Caco-2 (cell line): Measurements from ENCODE around the gene C22orf39. TPM values are rescaled to one million over a fixed set of nuclear protein-coding genes. Genes with fewer than 3 reads are reported as not detected.

Source experiments
- BruUV-seq: library from RNA; stranded (reverse); fragments of 400-500 nt; replicated peaks from 2 replicates; lab custom pipeline; 2021; lab: Mats Ljungman, UMichigan
- CTCF ChIA-PET: fragments of 300-600 bp; sonication (Branson Sonifier 250); formaldehyde crosslinking; loops from one replicate; lab custom pipeline; 2022; ENCODE audit warnings: antibody characterized with exemption; lab: Charles Lee
- POLR2A ChIA-PET: fragments of 300-600 bp; sonication (Branson Sonifier 250); formaldehyde crosslinking; loops from one replicate; lab custom pipeline; 2022; ENCODE audit warnings: antibody characterized with exemption; lab: Charles Lee
- DNase-seq, 2 experiments: peaks; one replicate each; pipeline versions ENCODE4 v3.0.0 to v3.0.0-alpha.2; 2020 to 2022
- H3K27me3 ChIP-seq: replicated peaks from 2 replicates; pipeline ENCODE4 v1.6.0; 2011; ENCODE audit warnings: low read length; ENCODE audit not compliant: control insufficient read depth, insufficient read depth
- H3K36me3 ChIP-seq: 2 replicates; pipeline ENCODE4 v1.5.1; 2011; ENCODE audit warnings: low read length; ENCODE audit not compliant: control insufficient read depth, insufficient read depth
- H3K4me1 ChIP-seq: fragments of 250-450 bp; sonication (Bioruptor Pico); 2 replicates; pipeline ENCODE4 v1.5.1; 2020; ENCODE audit warnings: mild to moderate bottlenecking
- H3K4me3 ChIP-seq: 2 replicates; pipeline ENCODE4 v1.5.1; 2011; ENCODE audit warnings: low read depth, mild to moderate bottlenecking, control low read depth, low read length
- H3K9me3 ChIP-seq: fragments of 250-450 bp; sonication (Bioruptor Pico); 2 replicates; pipeline ENCODE4 v1.5.1; 2020; ENCODE audit warnings: mild to moderate bottlenecking, moderate library complexity
- H3K27ac Mint-ChIP-seq: one replicate; pipeline ENCODE4 v1.8.0; 2022; ENCODE audit warnings: mixed read lengths; ENCODE audit not compliant: unreplicated experiment
- H3K27me3 Mint-ChIP-seq: one replicate; pipeline ENCODE4 v1.8.0; 2022; ENCODE audit warnings: mixed read lengths; ENCODE audit not compliant: insufficient read depth, unreplicated experiment
- H3K36me3 Mint-ChIP-seq: one replicate; pipeline ENCODE4 v1.8.0; 2022; ENCODE audit warnings: mild to moderate bottlenecking, mixed read lengths; ENCODE audit not compliant: insufficient read depth, unreplicated experiment
- H3K4me1 Mint-ChIP-seq: one replicate; pipeline ENCODE4 v1.8.0; 2022; ENCODE audit warnings: low read depth, mixed read lengths; ENCODE audit not compliant: unreplicated experiment
- H3K4me3 Mint-ChIP-seq: one replicate; pipeline ENCODE4 v1.8.0; 2022; ENCODE audit warnings: mild to moderate bottlenecking, moderate library complexity, mixed read lengths; ENCODE audit not compliant: unreplicated experiment
- H3K9me3 Mint-ChIP-seq: one replicate; pipeline ENCODE4 v1.8.0; 2022; ENCODE audit warnings: mixed read lengths; ENCODE audit not compliant: unreplicated experiment
- CTCF ChIP-seq, 2 experiments: fragments of 200-600 bp in 1 of 2; IDR thresholded peaks; 1 replicate in 1 of 2; 2 replicates in 1 of 2; pipeline versions ENCODE4 v1.5.1 to v1.8.0; 2011 to 2022; ENCODE audit warnings: antibody characterized with exemption in 1 of 2, control low read depth in 1 of 2, inconsistent platforms in 1 of 2, low read depth in 1 of 2, low read length in 1 of 2, mild to moderate bottlenecking in 1 of 2, moderate library complexity in 1 of 2; ENCODE audit not compliant: insufficient read depth in 1 of 2, severe bottlenecking in 1 of 2, unreplicated experiment in 1 of 2
- intact Hi-C: fragments of 100-400 bp; cut with micrococcal nuclease; formaldehyde crosslinking; loops from one replicate; pipeline ENCODE4 v1.10.0; 2022; ENCODE audit not compliant: unreplicated experiment
- total RNA-seq: library from RNA; stranded (reverse); gene quantifications from 2 replicates; pipeline ENCODE4 v1.2.3, GENCODE V29; 2022

C22orf39 gene
- total RNA-seq, 1 experiment from 2014 or later, result 36.1 TPM

- no peaks in the 10 kb centered on the region for H3K36me3 ChIP-seq
- no peak overlapping the region for H3K4me3 Mint-ChIP-seq
- DNase-seq, result no peak
- no peaks in the 10 kb centered on the region for H3K9me3 Mint-ChIP-seq
- no peaks in the 10 kb centered on the region for H3K27me3 Mint-ChIP-seq
- no peaks in the 10 kb centered on the region for H3K4me1 ChIP-seq
- peaks cover 56% of the 10 kb centered on the region for H3K36me3 Mint-ChIP-seq
- ChIA-PET POLR2A (no interaction called here), CTCF (interaction anchor here (0.7 kb wide), 1 partner anchor 410 kb away, joined by 3 read pairs; no protein-coding TSS in a partner anchor)
- H3K4me1 Mint-ChIP-seq, result no peaks in the 10 kb centered on the region
- intact Hi-C loops, result no loop called here
- no peak overlapping the region for H3K27ac Mint-ChIP-seq
- TF ChIP-seq CTCF (IDR thresholded peaks at IDR 0.05; ENCODE audit: insufficient read depth in 1 of 2, low read depth in 1 of 2, low read length in 1 of 2, severe bottlenecking in 1 of 2, unreplicated experiment in 1 of 2), result no peak
- H3K9me3 ChIP-seq, result no peaks in the 10 kb centered on the region
- no TSS peak for BruUV-seq
- no peaks in the 10 kb centered on the region for H3K27me3 ChIP-seq
- no peak overlapping the region for H3K4me3 ChIP-seq
Observed at GRCh38 chr22:19488884-19489843, 41.7 kb upstream of the C22orf39 start.

GRCh38 chr22:19488285-19488684, 40.8 kb upstream of the C22orf39 start:
- Histone ChIP-seq H3K4me1 (no peaks in the 10 kb centered on the region), H3K9me3 (no peaks in the 10 kb centered on the region), H3K4me3 (no peak overlapping the region), H3K36me3 (0 out of 2 replicates have a peak, but pooled peaks cover 2% of the 10 kb centered on the region), H3K27me3 (no peaks in the 10 kb centered on the region)
- Mint-ChIP-seq H3K27ac (no peak overlapping the region), H3K9me3 (no peaks in the 10 kb centered on the region), H3K4me3 (no peak overlapping the region), H3K4me1 (no peaks in the 10 kb centered on the region), H3K27me3 (no peaks in the 10 kb centered on the region), H3K36me3 (peaks cover 58% of the 10 kb centered on the region)
- CTCF ChIA-PET, result interaction anchor here (0.9 kb wide), 1 partner anchor 142 kb away, joined by 7 read pairs; no protein-coding TSS in a partner anchor
- POLR2A ChIA-PET, result no interaction called here
- no peak for TF ChIP-seq CTCF (IDR thresholded peaks at IDR 0.05; ENCODE audit: insufficient read depth in 1 of 2, low read depth in 1 of 2, low read length in 1 of 2, severe bottlenecking in 1 of 2, unreplicated experiment in 1 of 2)
- intact Hi-C loops, result no loop called here
- DNase-seq, result no peak
- no TSS peak for BruUV-seq

- TF ChIP-seq CTCF (IDR thresholded peaks at IDR 0.05; ENCODE audit: insufficient read depth in 1 of 2, low read depth in 1 of 2, low read length in 1 of 2, severe bottlenecking in 1 of 2, unreplicated experiment in 1 of 2), result no peak
- peaks cover 62% of the 10 kb centered on the region for H3K36me3 Mint-ChIP-seq
- intact Hi-C loops, result no loop called here
- no peak overlapping the region for H3K27ac Mint-ChIP-seq
- H3K27me3 Mint-ChIP-seq, result no peaks in the 10 kb centered on the region
- DNase-seq, result no peak
- H3K27me3 ChIP-seq, result no peaks in the 10 kb centered on the region
- H3K4me3 Mint-ChIP-seq, result no peak overlapping the region
- no TSS peak for BruUV-seq
- H3K4me1 ChIP-seq, result peaks cover 6% of the 10 kb centered on the region; the same call in 1 of the 2 replicates
- no peaks in the 10 kb centered on the region for H3K9me3 ChIP-seq
- CTCF ChIA-PET, result no interaction called here
- H3K9me3 Mint-ChIP-seq, result no peaks in the 10 kb centered on the region
- H3K36me3 ChIP-seq, result 0 out of 2 replicates have a peak, but pooled peaks cover 2% of the 10 kb centered on the region
- no peak overlapping the region for H3K4me3 ChIP-seq
- POLR2A ChIA-PET, result no interaction called here
- H3K4me1 Mint-ChIP-seq, result peaks cover 9% of the 10 kb centered on the region
Observed at GRCh38 chr22:19483481-19484244, 36.2 kb upstream of the C22orf39 start.
